Kidney (tissue), 14 donors: ENCODE results near the gene MRPL11. TPM values are rescaled to one million over a fixed set of nuclear protein-coding genes. Genes with fewer than 3 reads are reported as not detected.
"Not testable (repeated sequence)": the region's sequence is repeated elsewhere in the genome, so short reads cannot be mapped to it uniquely, and the experiment has no call there.

Experiments used
- DNase-seq, 5 donors: peaks; one replicate each; pipeline ENCODE4 v3.0.0-alpha.2; 2013 to 2020
- FAIRE-seq: peaks from 2 replicates; lab custom pipeline; 2012; peaks lifted over from hg19 to GRCh38; lab: Jason Lieb, UNC
- H3K27ac ChIP-seq, 2 donors: one replicate each; pipeline ENCODE4 v1.7.0; 2013; ENCODE audit warnings: low read depth in 2 of 2, low read length in 2 of 2, inconsistent platforms in 1 of 2
- H3K27me3 ChIP-seq: one replicate; pipeline ENCODE4 v1.7.1; 2013; ENCODE audit warnings: low read length, inconsistent platforms; ENCODE audit not compliant: control insufficient read depth, insufficient read depth
- H3K36me3 ChIP-seq, 3 donors: one replicate each; pipeline versions ENCODE4 v1.7.0 to v1.7.1; 2013; ENCODE audit warnings: low read length in 3 of 3, control low read depth in 1 of 3, inconsistent platforms in 1 of 3; ENCODE audit not compliant: insufficient read depth in 3 of 3, control insufficient read depth in 2 of 3
- H3K4me1 ChIP-seq, 3 donors: one replicate each; pipeline versions ENCODE4 v1.7.0 to v1.7.1; 2013; ENCODE audit warnings: low read length in 3 of 3, inconsistent platforms in 1 of 3, low read depth in 1 of 3; ENCODE audit not compliant: control insufficient read depth in 2 of 3, insufficient read depth in 2 of 3
- H3K4me3 ChIP-seq, 3 donors: one replicate each; pipeline versions ENCODE4 v1.7.0 to v1.8.1; 2013; ENCODE audit warnings: low read length in 3 of 3, control low read depth in 1 of 3, inconsistent platforms in 1 of 3
- H3K9ac ChIP-seq, 3 donors: one replicate each; pipeline versions ENCODE4 v1.7.0 to v1.7.1; 2013; ENCODE audit warnings: low read length in 3 of 3, control low read depth in 1 of 3, inconsistent platforms in 1 of 3
- H3K9me3 ChIP-seq, 3 donors: one replicate each; pipeline versions ENCODE4 v1.7.0 to v1.7.1; 2013; ENCODE audit warnings: low read length in 3 of 3, control low read depth in 1 of 3, inconsistent platforms in 1 of 3; ENCODE audit not compliant: control insufficient read depth in 2 of 3, insufficient read depth in 1 of 3
- CTCF ChIP-seq: IDR thresholded peaks from 3 replicates; pipeline ENCODE4 v1.5.1; 2012; ENCODE audit warnings: mild to moderate bottlenecking, moderate library complexity, borderline replicate concordance; ENCODE audit not compliant: insufficient read depth; ENCODE audit errors: extremely low read depth
- intact Hi-C: fragments of 100-400 bp; cut with DNase I; formaldehyde crosslinking; loops from one replicate; pipeline ENCODE4 v1.11.1; 2022
- polyA plus RNA-seq: library from polyadenylated mRNA; stranded (reverse); fragments of 350-450 nt; fragmentation: Illumina TruSeq; extraction: RNeasy Lipid Tissue Mini Kit (QIAGEN cat#74804); gene quantifications from one replicate; pipeline ENCODE4 v1.2.3, GENCODE V29; 2014; ENCODE audit warnings: low read depth, low replicate concordance; ENCODE audit not compliant: insufficient read depth
- total RNA-seq: library from RNA; stranded (reverse); fragmentation: NEBNext Ultra II Directional; extraction: Animal tissue kit (Norgen Biotek cat#: 25700); gene quantifications from one replicate; pipeline ENCODE4 v1.2.1, GENCODE V29; 2021
- donor health status: control.
- donor health status: control.
- donor health status: control.
- donor health status: control.
- donor health status: control.
- donor health status: DM: yes; HTN: yes; CAD: no.
- donor health status: Normal renal cell carcinoma (clear cell type).

The MRPL11 gene
- total and polyA plus RNA-seq, 2 donors from 2014 or later: 34.1 to 97.3 TPM

DNA sequence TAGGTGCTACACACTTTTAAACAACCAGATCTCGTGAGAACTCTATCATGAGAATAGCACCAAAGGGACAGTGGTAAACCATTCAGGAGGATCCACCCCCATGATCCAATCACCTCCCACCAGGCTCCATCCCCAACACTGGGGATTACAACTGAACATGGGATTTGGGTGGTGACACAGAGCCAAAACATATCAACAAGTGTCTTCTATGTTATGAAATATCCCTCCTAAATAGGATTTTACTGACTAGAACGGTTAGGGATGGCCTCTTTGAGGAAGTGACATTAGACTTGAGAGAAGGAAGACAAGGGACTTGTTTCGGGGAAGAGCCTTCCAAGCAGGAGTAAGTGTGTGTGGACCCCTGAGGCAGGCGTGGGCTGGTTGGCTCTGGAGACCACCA is 11.9 kb upstream of the MRPL11 start:
- Histone ChIP-seq H3K9ac (no peak overlapping the region), H3K4me1 (no peaks in the 10 kb centered on the region), H3K27me3 (no peaks in the 10 kb centered on the region), H3K36me3 (no peaks in the 10 kb centered on the region), H3K27ac (no peak overlapping the region), H3K9me3 (no peaks in the 10 kb centered on the region), H3K4me3 (no peak overlapping the region)
- no peak for FAIRE-seq
- intact Hi-C loops: no loop called here
- no peak for DNase-seq
- TF ChIP-seq CTCF: no peak

GRCh38 chr11:66448523-66448922 is 9.9 kb upstream of the MRPL11 start:
- intact Hi-C loops: no loop called here
- Histone ChIP-seq H3K27ac (no peak overlapping the region), H3K9me3 (peaks cover 0 to under 1% (median 0%) of the 10 kb centered on the region in 3 donors), H3K4me1 (no peaks in the 10 kb centered on the region), H3K27me3 (no peaks in the 10 kb centered on the region), H3K4me3 (no peak overlapping the region), H3K9ac (no peak overlapping the region), H3K36me3 (no peaks in the 10 kb centered on the region)
- FAIRE-seq (no peak), DNase-seq (no peak)
- no peak for TF ChIP-seq CTCF

GRCh38 chr11:66447012-66447411 is 8.4 kb upstream of the MRPL11 start:
- DNase-seq (no peak), FAIRE-seq (no peak)
- no peaks in the 10 kb centered on the region for H3K4me1 ChIP-seq
- no peaks in the 10 kb centered on the region for H3K36me3 ChIP-seq
- peaks cover 0 to 4% (median 0%) of the 10 kb centered on the region in 3 donors for H3K9me3 ChIP-seq
- H3K27ac ChIP-seq: no peak overlapping the region
- no peak overlapping the region for H3K9ac ChIP-seq
- TF ChIP-seq CTCF: no peak
- no peak overlapping the region for H3K4me3 ChIP-seq
- intact Hi-C loops: no loop called here
- no peaks in the 10 kb centered on the region for H3K27me3 ChIP-seq

GRCh38 chr11:66443602-66444001 is 5.0 kb upstream of the MRPL11 start:
- Histone ChIP-seq H3K9me3 (peaks cover 0 to 4% (median 0%) of the 10 kb centered on the region in 3 donors), H3K4me3 (no peak overlapping the region), H3K27me3 (no peaks in the 10 kb centered on the region), H3K4me1 (no peaks in the 10 kb centered on the region), H3K9ac (no peak overlapping the region), H3K36me3 (no peaks in the 10 kb centered on the region), H3K27ac (no peak overlapping the region)
- intact Hi-C loops: no loop called here
- DNase-seq (no peak), FAIRE-seq (no peak)
- TF ChIP-seq CTCF: no peak

DNA sequence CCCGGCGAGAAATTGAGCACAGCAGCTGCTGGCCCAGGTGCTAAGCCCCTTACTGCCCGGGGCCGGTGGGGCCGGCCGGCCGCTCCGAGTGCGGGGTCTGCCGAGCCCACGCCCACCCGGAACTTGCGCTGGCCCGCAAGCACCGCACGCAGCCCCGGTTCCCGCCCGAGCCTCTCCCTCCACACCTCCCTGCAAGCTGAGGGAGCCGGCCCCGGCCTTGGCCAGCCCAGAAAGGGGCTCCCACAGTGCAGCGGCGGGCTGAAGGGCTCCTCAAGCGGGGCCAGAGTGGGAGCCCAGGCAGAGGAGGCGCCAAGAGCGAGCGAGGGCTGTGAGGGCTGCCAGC is 2.3 kb upstream of the MRPL11 start:
- DNase-seq: peak in 1 of 5 donors; percentile 66
- intact Hi-C loops: not testable (repeated sequence)

More for the DNA sequence above, 2.3 kb upstream of the MRPL11 start:
- not testable (repeated sequence) for H3K27ac ChIP-seq, H3K9me3 ChIP-seq, H3K9ac ChIP-seq, H3K4me1 ChIP-seq, H3K4me3 ChIP-seq, H3K27me3 ChIP-seq, FAIRE-seq, H3K36me3 ChIP-seq
